GM12801 (cell line): Measurements from ENCODE around the gene CLMP.

Source experiments
- TF ChIP-seq, protein P1 (sequence below): IDR thresholded peaks from one replicate; pipeline ENCODE4 v1.5.1; 2011; ENCODE audit warnings: control low read depth; ENCODE audit not compliant: insufficient read length; ENCODE audit errors: extremely low read depth

The CLMP gene

DNA sequence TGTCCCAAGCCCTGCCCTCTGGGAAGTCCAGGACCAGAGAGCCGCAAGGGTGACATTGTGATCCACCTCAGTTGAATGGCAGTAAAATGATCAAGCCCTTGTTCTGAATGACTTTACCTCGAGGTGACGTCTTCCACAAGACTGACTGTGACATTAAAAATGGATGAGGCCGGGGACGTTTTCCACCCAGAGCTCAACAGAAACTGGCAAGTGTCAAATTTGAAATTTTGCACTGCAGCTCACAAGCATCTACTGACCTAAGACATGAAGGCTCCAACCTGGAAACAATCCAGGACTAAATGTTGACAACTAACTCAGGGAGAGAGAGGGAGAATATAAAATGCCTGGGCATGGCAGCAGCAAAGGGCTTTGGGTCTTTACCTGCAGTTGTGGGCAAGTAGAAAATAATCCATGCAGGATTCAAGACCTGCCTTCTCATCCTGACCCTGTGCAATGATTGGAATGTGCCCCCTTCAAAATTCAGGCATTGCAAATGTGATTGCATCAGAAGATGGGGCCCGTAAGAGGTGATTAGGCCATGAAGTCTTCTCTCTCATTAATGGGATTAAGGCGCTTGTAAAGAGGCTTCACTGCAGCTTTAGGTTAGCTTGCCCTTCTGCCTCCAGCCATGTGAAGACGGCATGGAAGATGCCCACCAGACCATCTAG, 33.6 kb upstream of the CLMP start:
- TF ChIP-seq, protein P1, sequence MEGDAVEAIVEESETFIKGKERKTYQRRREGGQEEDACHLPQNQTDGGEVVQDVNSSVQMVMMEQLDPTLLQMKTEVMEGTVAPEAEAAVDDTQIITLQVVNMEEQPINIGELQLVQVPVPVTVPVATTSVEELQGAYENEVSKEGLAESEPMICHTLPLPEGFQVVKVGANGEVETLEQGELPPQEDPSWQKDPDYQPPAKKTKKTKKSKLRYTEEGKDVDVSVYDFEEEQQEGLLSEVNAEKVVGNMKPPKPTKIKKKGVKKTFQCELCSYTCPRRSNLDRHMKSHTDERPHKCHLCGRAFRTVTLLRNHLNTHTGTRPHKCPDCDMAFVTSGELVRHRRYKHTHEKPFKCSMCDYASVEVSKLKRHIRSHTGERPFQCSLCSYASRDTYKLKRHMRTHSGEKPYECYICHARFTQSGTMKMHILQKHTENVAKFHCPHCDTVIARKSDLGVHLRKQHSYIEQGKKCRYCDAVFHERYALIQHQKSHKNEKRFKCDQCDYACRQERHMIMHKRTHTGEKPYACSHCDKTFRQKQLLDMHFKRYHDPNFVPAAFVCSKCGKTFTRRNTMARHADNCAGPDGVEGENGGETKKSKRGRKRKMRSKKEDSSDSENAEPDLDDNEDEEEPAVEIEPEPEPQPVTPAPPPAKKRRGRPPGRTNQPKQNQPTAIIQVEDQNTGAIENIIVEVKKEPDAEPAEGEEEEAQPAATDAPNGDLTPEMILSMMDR = no peak

DNA sequence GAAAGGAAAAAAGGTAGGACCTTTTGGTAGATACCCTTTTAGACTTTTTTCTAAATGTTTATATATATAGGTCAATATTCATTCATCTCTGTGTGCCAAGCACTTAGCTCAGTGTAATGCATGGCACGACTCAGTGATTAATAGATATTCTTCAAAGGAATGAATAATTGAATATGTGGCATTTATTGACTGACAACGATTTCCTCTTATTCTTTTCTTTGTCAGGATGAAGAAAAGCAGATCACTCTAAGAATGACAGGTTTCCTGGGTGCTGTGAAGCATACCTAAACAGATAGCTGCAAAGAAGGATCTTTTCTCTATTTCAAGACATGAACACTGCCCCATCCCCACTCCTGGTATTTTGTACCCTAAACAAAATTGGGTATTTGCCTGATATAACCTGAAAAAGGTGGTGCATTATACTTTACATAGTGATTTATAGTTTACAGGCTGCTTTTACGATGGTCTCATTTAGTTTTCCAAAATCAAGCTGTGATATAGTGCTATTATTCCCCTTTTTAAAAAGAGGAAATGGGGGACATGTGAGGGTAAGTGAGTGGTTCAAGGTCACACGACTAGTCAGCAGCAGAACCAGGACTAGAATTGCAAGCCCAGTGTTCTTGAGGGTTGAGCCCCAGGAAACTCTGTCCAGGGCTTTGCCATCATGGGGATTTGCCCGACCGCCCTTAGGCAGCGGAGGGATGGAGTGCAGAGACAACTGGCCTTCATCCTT, 32.9 kb upstream of the CLMP start:
- TF ChIP-seq, protein P1 = no peak

DNA sequence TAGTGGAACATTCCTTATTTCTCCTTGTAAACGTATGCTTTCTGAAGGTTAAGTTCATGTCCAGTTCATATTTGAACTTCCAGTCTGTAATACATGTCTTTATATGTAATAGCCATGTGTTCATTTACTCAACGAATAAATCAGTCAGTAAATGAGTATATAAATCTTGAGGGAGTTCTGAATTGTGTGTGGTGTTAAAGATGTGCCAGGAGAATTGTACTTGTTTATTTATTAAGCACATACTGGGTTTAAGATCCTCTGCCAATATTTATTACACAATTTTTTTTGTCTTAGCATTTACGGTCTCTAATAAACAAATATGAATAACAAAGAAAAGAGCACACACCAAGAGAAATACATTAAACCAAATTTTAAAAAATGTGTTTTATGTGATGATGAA, 26.5 kb upstream of the CLMP start:
- TF ChIP-seq, protein P1 = no peak

DNA sequence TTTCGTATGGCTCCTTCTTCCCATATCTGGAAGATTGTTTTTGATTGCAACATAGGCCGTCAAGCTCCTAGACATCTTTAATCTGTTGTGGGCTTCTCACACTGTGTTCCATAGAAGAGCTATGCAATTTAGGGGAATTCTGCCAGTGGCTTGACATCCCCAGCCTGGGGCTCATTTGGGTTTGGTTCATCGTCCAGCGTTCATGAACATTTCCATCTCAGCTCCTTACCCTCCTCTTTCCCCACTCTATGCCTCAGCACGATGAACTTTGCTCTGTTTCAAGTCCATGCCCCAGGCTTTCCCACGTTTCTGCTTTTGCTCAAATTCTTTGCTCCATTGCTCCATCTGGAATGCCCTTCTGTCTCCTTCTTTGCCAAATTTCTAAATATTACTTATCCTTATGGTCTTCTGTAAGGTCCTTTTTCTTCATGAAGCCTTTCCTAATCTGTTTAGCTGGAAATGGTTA, 26.1 kb upstream of the CLMP start:
- TF ChIP-seq, protein P1 = no peak

DNA sequence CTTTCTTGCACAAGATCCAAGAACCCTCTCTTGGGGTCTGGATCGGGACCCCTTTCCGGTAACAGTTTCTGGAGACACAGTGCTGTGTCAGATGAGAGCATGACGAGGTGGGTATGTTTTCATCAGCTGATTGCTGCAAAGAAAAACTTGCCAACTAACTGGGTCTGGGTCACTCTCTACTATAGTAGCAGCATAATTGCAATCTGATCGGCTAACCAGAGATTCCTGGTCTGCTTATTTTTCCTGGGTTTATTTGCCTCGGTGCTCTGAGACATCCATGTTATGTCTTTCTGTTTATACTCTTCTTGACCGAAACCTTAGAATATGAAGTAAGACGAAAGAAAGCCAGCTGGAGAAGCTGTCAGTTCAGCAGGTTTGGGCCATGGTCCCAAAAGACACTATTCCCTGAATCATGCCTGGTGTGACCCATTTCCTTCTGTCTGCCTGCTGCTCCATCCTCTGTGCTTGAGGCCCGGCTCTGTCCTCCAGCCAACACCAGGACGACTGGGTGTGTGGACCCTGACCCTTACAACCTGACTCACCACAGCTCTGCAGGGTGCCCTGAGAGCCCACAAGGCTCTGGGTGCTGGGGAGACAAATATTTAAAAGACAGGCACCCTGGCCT, 24.1 kb upstream of the CLMP start:
- TF ChIP-seq, protein P1 = no peak

DNA sequence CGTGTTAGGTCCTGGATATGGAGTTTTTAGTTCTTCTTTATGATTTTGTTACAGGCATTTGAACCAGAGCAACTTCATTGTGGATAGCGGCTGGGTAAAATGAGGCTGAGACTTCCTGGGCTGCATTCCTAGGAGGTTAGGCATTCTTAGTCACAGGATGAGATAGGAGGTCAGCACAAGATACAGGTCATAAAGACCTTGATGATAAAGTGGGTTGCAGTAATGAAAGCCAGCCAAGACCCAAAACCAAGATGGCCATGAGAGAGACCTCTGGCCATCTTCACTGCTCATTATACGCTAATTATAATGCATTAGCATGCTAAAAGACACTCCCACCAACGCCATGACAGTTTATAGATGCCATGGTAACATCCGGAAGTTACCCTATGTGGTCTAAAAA, 23.4 kb upstream of the CLMP start:
- TF ChIP-seq, protein P1 = no peak

DNA sequence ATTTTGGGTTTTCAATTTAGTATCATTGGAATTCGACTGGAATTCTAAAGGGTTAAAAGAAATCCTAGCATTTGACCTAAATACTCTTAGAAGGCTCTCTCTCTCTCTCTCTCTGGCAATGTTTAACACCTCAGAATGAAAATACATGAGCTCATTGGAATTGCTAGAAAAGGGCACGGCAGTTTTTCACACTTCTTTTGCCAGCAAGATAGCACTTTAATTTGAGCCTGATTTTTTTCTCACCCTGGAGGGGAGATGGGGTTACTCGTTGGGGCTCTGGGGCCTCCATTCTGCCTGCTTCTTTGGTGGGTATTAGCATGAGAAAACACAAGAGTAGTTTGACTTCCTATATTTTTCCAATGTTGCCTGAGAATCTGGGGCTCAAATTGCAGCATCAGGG, 22.8 kb upstream of the CLMP start:
- TF ChIP-seq, protein P1 = no peak
